Activated T-helper 1 cell treated with Interleukin-2 at 50 U/mL for 16 hours (primary cell): ENCODE measurements around the gene NTSR1.

Experiments used
- DNase-seq: peaks from one replicate; pipeline ENCODE4 v3.0.0-alpha.2; 2020; ENCODE audit warnings: low read depth

Gene NTSR1

DNA sequence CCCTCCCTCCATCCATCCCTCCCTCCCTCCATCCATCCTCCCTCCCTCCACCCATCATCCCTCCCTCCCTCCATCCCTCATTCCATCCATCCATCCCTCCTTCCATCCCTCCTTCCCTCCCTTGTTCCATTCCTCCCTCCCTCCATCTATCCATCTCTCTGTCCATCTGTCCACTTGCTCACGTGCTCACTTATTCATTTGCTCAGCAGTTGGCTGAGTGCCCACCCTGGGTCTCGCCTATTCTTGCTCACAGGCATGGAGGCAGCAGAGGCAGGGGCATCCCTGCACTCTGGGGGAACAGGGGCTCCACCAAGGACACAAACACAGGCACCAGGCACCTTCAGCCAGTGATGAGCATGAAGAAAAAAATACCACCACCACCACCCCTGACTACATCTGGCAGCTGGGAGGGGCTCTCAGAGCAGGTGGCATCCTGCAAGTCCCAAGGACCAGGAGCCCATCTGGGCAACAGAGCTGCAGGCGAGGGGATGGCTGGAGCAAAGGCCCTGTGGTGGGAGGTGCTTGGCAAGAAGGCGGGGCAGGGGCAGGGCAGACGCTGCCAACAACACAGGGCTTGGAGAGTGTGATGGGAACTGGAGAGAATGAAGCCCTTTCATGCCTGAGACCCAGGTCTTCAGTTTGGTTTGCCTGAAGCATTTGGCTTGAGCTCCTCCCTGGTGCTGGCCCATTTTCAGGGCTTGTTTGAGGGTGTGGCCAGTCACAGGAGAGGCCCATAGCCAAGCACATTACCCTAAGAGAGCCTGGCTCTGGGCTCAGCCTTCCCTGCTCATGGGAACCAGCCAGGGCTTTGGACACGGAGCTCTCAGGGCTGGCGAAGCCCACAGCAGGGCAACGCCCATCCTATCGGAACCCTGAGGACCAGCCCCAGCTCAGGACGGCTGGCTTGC is 47.4 kb downstream of the NTSR1 start:
- no peak for DNase-seq

DNA sequence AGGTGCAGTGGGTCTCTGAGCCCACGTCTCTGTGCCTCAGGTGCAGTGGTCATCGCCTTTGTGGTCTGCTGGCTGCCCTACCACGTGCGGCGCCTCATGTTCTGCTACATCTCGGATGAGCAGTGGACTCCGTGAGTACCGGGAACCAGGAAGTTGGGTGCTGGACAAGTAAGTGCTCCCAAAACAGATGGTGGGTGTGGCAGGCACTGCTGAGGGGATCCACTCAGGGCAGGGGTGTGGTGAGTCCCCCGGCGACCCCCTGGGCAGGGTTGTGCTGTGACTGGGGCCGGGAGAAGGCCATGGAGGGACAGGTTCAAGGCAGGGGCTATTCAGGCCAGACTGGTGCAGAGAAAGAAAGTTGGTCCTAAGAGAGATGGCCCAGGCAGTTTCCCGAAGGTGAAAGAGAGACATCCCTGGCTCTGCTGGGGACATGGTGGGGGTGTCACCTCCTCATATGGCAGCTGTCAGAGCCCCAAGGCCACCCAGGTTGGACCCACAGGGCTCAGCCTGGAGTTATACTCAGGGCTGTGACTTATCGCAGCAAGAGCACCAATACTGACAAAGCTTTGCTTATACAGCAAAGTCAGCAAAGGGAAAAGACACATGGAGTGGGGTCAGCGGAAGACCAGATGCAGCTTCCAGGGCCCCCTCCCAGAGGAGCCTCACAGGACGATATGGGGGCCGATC is 49.7 kb downstream of the NTSR1 start:
- no peak for DNase-seq

DNA sequence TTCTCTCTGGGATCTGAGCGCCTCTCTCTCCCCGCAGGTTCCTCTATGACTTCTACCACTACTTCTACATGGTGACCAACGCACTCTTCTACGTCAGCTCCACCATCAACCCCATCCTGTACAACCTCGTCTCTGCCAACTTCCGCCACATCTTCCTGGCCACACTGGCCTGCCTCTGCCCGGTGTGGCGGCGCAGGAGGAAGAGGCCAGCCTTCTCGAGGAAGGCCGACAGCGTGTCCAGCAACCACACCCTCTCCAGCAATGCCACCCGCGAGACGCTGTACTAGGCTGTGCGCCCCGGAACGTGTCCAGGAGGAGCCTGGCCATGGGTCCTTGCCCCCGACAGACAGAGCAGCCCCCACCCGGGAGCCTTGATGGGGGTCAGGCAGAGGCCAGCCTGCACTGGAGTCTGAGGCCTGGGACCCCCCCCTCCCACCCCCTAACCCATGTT is 51.4 kb downstream of the NTSR1 start:
- no peak for DNase-seq

DNA sequence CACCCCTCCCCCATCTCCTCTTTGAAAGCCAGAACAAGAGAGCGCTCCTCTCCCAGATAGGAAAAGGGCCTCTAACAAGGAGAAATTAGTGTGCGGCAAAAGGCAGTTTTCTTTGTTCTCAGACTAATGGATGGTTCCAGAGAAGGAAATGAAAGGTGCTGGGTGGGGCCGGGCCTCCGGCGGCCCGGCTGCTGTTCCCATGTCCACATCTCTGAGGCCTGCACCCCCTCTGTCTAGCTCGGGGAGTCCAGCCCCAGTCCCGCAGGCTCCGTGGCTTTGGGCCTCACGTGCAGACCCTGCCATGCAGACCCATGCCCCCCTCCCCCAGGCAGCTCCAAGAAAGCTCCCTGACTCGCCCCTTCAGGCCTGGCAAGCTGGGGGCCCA is 51.8 kb downstream of the NTSR1 start:
- no peak for DNase-seq

DNA sequence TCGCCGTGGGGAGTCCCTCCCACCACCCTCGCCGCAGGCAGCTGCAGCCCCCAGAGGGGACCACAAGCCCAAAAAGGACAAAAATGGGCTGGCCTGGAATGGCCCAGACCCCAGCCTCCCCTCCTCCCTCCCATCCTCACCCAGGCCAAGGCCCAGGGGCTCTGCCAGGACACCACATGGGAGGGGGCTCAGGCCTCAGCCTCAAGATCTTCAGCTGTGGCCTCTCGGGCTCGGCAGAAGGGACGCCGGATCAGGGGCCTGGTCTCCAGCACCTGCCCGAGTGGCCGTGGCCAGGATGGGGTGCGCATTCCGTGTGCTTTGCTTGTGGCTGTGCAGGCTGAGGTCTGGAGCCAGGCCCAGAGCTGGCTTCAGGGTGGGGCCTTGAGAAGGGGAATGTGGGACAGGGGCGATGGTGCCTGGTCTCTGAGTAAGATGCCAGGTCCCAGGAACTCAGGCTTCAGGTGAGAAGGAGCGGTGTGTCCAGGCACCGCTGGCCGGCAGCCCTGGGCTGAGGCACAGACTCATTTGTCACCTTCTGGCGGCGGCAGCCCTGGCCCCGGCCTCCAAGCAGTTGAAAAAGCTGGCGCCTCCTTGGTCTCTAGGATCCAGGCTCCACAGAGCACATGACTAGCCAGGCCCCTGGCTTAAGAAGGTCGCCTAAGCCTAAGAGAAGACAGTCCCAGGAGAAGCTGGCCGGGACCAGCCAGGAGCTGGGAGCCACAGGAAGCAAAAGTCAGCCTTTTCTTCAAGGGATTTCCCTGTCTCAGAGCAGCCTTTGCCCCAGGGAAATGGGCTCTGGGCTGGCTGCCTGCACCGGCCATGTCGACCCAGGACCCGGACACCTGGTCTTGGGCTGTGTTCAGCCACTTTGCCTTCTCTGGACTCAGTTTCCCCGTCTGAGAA is 52.5 kb downstream of the NTSR1 start:
- no peak for DNase-seq

DNA sequence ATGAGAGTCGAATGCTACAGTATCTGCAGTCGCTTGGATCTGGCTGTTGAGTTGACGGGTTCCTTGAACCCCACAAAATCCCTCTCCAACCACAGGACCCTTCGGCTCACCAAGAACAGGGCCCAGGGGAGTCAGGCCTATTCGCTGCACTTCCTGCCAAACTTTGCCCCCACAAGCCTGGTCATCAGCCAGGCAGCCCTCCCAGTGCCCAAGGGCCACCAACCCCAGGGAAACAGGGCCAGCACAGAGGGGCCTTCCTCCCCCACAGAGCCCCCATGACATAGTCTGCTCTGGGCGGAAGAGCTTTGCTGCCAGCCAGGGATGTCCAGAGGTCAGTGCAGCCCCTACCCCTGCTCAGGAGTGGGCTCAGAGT is 53.1 kb downstream of the NTSR1 start:
- no peak for DNase-seq

DNA sequence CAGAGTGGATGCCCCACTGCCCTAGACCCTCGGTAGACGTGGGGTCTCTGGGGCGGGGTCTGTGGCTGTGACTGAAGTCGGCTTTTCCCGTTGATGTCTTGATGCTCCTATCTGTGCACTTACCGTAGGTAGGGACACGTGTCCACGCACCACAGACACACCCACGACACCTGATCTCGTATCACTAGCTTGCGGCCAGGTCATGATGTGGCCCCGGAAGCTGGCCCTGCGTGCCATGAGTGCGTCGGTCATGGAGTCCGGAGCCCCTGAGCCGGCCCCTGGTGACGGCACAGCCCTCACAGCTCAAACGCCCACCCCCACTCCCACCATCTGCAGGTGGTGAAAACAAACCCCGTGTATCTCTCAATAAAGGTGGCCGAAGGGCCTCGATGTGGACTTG is 53.7 kb downstream of the NTSR1 start:
- no peak for DNase-seq

DNA sequence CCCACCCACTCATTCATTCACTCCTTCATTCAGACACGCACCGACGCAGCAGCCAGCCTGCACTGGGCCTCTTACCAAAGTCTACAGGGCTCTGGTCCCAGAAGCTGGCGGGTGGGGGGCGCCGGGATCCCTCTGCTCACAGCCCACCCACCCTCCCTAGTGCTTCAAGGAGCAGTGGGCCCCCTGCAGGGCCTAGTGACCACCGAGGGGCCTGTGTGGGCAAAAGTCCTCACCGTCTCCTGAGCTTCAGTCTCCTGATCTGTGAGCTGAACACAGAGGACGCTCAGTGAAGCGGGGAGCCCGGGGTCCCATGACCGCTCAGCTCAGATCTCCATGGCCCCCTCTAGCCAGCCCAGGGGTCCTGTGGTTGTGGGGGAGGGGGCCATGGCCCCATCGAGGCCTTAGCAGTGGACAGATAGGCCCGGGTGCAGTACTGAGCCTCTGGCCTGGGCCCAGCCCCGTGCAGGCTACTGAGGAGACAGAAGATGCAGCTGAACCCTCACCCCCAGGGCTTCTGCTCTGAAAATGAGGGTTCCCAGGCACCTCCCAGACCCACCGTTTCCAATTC is 54.2 kb downstream of the NTSR1 start:
- no peak for DNase-seq

DNA sequence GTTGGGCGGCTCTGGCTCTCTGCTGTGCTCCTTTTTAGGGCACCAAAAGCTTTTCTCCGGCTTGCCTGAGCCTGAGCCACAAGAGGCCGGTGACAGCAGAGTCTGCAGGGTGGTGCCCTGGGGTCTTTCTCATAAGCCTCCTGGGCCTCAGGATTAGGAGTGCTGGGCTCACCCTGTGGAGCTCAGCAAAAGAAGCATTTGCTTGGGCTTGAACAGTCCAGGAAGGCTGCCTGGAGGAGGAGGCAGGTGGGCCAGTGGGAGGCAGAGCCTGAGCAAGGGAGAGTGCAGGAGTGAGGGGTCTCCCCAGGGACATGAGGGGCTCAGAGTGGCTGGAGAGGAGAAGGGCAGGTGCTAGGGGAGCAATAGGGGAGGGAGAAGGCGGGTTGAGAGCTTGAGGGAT is 54.8 kb downstream of the NTSR1 start:
- no peak for DNase-seq

DNA sequence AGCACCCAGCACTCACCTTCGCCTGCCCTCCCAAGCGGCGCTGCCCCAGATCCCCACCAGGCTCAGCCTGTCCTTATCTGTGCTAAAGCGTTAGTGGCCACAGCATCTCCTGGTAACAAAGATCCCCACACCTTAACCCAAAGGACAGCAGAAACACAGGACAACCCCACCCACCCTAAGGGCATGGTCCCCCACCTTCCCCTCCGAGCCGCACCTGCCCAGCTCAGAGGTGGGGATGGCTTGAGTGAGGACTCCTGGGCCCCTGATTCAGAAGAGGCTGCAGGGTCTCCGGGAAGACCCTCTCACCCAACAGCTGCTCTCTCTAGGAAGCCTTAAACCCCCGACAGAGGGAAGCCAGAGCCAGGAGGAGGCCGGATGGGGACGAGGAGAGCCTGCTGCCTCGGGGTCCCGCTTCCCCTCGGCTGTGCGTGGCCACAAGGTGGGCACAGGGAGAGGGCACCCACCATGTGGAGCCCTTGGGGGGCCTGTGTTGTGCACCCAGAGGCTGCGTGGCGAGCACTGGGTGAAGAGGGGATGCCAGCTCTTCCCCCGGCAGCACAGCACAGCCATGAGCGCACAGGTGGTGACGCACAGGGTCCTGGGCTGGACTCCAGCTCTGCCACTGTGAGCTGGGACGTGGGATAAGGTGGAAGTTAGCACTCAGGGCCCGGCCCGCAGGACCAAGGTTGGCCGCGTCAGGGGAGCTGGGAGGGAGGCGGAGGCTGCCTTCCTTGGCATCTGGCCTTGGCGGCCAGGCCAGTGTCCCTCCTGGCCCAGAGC is 55.7 kb downstream of the NTSR1 start:
- DNase-seq, result no peak

DNA sequence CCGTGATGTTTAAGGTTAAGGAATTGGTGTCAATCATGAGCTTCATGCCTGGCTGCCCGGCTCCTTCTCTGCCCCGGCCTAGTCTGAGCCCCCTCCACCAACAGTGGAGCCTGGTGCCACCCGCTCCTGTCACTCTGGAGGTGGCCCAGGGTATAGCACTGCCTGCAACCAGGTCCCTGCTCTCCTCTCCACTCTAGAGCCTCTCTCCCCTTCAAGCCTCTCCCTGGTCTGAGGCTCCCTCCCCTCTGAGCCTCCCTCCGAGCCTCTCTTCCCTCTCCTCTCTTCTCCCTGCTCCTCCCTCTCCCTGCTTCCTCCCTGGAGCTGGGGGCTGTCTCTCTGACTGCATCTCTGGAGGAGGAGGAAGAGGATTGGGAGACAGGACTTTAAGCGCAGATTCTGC is 56.4 kb downstream of the NTSR1 start:
- DNase-seq, result no peak

DNA sequence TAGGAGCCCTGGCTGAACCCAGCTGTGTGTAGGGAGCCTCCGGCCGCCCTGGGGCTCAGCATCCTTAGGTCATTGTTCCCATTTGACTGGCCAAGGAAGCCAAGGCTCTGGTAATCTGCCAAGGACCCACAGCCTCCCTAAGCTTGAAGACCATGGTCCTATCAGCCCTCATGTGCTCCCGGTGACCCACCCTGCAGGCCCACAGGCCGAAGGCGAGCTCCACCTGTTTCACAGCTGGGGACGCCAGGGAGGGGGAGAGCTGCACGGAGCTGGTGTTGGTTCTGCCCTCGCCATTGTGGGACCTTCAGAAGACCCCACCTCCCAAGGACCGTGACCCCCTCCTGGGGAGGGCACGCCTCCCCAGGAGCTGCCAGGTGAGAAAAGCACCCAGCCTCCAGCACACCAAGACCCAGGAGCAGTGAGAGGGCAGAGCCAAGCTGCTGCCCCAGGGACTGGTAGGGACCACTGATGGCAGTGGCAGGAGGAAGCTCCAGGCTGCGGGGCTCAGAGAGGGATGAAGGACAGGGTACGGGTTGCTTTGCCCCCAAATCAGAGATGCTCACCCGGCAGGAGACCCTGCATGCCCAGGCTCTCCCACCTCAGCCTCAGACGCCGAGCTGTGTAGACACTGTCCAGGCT is 56.9 kb downstream of the NTSR1 start:
- no peak for DNase-seq

DNA sequence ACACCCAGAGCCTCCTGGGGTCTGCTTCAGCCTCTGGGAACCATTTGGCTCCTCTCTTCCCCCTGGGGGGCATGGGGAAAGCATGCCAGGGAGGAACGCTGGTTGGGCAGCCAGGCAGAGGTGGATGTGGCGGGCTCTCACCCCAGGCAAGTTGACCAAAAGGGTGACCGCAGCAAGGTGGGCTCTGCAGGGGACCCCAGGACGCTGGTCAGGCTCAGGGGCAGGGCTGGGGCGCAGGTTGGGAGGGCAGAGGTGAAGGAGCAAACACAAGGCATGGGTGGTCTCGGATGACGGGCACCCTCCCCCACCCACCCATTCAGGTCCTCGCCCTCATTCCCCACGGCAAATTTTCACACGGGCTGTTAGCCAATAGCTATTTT is 57.4 kb downstream of the NTSR1 start:
- DNase-seq, result no peak

DNA sequence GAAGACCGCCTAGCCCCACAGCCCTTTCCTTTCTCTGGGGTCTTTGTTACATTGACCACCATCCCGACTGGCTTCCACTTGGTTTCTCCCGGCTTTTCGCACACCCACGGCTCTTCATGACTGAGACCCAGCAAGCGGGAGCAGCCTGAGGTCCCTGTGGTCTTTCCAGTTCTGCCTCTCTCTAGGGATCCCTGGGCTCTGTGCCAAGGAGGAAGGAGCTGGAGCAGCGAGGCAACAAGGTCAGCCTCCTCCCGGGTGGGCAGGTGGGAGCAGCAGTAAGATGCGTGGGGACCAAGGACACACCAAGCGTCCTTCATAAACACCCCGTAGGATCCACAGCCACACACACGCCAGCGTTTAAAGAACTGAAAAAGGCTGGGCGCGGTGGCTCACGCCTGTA is 58.1 kb downstream of the NTSR1 start:
- no peak for DNase-seq

DNA sequence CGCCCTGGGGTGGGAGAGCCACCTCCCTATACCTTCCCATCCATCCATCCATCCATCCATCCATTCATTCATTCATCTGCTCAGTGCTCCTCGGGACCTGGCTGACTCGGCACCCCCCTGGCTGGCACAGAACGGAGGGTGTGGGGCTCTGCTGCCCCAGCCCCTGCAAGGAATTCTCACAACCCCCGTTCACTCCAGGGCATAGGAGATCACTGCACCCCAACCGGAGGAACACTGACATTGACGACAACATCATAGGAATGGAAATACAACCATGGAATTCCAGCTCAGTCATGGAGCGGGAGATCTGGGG is 59.6 kb downstream of the NTSR1 start:
- DNase-seq, result no peak

DNA sequence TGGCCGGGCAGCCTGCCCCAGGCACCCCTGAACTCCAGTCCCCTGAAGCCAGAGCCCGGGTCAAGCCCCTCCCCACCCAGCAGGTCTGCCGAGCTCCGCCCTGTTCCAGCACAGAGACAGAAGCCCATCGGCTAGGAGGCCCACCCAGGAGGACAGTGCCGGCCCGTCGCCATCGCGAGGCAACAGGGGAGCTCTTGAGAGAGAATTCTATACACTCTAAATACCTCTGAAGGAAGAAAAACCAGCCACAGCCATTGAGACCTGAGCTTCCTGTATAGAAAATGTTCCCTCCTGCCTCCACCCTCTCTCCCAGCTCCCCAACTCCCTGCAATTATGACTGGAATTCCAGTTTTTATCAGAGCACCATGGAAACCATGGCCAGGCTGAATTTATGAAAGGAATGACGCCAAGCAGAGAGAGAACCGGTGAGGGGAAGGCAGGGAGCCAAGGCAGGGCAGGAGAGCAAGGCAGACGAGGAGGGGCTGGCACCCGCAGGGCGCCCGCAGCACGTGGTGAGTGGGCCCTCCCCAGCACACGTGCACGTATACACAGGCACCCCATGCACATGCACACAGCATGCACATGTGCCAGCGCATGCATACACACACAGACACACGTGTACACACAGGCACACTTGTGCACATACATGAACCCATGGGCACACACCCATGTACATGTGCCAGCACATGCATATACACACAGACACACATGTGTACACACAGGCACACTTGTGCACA is 60.1 kb downstream of the NTSR1 start:
- no peak for DNase-seq

DNA sequence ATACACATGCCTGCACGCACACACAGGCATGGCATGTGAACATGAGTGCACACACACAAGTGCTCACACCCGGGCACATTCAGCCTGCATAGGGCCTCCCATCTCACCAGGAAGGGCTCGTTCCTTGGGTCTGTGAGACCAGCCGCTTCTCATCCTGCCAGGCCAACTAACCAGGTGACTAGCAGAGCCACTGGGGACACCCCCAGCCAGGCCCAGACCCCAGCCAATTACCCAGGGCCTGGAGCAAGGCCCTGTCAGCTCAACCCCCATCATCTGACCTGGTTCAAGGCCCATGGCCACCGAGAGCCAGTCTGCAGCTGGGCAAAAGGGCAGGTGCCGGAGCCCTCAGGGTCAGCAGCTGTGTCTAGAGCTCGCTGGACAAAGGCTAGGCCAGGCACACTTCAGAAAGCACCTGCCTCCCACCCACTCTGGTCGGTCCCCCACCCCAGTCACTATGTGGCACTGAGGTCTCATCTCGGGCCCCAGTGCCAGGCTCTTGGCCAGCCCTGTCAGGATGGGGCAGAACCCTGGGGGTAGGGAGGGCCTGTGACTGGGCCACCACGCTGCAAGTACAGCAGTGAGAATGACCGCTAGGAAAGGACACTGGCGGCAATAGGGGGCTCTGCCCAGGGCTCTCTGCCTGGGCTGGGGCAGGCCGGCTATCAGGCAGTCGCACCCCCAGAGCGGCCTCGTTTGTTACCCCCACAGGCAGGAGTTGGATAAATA is 60.9 kb downstream of the NTSR1 start:
- no peak for DNase-seq

DNA sequence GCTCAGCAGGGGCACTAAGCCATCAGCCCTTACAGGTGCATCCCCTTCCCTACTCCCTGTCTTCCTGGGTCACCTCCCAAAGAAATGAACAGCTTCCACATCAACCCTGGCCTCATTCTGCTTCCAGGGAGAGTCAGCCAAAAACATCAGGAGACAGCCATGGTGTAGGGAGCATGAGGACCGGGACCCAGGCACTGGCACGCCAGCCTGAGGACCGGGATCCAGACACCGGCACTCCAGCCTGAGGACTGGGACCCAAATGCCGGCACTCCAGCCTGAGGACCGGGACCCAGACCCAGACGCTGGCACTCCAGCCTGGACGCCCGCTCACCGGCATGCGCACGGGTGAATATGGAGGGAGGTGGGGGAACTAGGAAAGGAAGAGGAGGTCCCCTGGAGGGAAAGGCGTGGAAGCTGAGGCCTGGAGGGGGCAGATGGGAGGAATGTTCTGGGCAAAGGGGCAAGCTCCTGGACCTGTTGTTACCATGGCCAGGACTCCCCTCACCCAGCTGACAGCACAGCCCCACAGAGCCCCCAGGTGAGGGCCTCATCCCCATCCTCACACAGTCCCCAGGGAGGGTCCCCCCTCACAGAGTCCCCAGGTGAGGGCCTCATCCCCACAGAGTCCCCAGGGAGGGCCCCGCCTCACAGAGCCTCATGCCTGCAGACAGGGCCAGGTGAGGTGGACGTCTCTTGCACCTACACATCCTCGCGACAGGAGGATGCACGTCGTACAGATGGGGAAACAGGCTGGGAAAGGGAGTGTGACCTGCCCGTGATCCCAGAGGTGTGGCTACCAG is 61.7 kb downstream of the NTSR1 start:
- DNase-seq, result no peak

DNA sequence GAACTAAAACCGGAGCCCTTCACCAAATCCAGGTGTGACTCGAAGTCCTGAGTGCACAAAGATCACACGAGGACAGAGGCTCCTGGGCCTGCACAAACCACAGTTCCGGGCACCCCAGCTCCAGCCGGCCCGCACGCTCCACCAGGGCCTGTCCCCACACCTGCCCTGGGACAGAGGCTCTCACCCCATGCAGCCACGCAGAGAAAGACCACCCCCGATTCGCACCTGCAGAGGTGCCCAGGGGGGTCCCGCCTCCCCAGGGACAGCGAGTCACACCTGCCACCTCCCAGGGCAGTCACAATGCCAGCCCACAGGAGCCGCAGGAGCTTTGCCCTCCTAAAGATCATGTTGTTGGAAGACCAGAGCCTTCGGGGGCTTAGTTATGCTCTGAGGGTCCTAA is 62.3 kb downstream of the NTSR1 start:
- no peak for DNase-seq
